ENCODE results near the gene EML1.

The EML1 gene

DNA sequence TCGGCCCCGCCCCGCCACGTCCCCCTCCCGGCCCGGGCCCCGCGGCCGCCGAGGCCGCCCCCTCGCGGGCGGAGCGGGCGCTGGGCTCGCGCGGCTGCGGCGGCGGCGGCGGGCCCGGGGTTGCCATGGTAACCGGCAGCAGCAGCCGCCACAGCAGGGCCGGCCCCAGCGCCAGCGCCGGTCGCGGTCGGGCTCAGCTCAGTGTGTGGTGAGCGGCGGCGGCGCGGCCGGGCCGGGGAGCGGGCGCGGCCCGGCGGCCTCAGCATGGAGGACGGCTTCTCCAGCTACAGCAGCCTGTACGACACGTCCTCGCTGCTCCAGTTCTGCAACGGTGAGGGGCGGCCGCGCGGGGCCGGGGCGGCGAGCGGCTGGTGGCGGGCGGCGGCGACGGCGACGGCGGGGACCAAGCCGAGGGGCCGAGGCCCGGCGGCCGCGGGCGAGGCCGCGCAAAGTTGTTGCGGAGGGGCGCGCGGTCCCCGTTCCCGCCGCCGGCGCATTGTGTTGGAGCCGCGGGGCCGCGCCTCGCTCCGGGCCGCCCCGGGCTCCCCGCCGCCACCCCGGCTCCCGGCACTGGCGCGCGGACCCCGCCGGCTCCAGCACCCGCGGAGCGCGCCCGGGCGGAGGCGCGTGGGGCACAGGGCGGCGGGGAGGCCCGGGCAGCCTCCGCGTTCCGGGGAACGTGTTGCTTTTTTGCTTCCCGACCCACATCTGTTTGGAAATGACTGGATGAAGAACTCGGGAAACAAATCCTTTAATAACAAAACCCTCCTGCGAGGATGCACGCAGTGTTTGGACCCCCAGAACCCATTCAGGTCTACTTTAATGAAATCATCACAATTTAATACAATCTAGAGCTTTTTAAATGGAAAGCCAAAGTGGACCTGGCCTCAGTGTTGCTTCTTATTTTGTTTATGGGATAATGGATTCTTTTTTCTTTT lies at the start of gene EML1:
EML1 (plus strand) TSS at position 201 of the 938 bp plus-strand sequence; CDS start at position 265, 64 bp downstream.
- peak; percentile 50 for DNase-seq (ENCODE audit: low read depth)

GRCh38 chr14:99744199-99744872 lies 48.9 kb upstream of the EML1 start:
- DNase-seq (ENCODE audit: low read depth): no peak

DNA sequence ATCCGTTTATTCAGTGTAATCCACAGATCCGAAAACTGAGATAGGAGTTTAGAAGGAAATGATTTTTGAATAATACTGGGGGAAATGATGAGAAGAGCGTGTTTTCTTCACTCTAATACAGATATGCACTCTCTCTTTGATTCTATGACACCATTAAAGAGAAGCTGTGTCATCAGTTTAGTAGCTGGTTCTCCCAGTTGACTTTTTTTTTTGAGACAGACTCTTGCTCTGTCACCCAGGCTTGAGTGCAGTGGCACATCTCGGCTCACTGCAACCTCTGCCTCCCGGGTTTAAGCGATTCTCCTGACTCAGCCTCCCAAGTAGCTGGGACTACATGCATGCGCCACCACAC lies 48.4 kb upstream of the EML1 start:
- no peak for DNase-seq (ENCODE audit: low read depth)

- no peak for DNase-seq (ENCODE audit: low read depth)
These were observed 47.8 kb upstream of the EML1 start for GRCh38 chr14:99745307-99745951.

DNA sequence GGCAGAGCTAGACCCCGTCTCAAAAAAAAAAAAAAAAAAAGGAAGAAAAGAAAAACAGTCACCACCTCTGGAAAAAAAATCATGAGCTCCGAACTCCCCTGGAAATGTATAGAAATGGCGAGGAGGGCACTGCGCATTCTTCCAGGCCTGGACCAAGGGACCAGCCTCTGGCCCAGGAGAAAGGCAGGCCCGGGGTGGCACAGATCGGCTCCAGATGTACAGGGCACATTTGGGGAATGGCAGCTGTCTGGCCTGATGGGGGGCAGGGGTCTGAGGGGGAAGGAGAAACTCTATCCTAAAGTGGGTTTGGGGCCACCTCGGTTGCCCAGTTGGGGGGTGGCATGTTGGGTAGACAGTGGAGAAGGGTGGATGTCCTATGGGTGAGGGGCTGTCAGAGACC lies 46.0 kb upstream of the EML1 start:
- no peak for DNase-seq (ENCODE audit: low read depth)

DNA sequence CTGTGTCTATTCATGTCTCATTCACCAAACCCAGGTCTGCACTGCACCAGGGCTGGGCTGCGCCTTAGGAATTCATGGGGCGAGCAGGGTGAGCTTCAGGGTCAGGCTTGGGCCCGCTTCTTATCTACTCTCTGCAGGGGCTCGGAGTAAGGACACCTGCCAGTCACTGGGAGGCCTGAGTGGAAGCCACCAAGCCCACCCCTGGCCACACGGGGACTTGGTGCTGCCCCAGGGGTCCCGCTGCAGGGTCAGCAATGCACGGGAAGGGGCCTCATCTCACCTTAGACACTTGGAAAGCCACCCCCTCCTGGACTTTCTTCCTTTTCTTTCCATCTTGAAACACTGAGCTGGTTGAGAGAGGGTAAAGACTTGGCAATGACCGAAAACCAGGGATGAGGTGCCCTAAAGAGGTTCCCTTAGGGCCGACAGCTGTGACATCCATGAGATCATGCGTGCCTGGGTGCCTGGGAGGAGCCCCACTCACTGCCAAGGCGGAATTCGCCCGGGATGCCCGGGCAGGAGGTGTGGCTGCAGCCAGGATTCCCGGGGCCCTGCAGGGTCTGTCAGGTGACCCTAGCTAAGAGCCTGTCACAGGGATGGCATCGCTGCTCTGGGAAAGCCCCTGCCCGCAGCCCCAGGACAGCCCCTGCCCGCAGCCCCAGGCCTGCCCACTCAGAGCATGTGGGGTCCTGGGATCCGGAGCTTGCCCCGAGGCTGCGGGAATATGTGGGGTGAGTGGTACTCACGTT lies 45.5 kb upstream of the EML1 start:
- DNase-seq (ENCODE audit: low read depth): no peak

GRCh38 chr14:99748529-99748928 lies 44.7 kb upstream of the EML1 start:
- DNase-seq (ENCODE audit: low read depth): no peak

GRCh38 chr14:99749142-99749541 lies 44.1 kb upstream of the EML1 start:
- no peak for DNase-seq (ENCODE audit: low read depth)

DNA sequence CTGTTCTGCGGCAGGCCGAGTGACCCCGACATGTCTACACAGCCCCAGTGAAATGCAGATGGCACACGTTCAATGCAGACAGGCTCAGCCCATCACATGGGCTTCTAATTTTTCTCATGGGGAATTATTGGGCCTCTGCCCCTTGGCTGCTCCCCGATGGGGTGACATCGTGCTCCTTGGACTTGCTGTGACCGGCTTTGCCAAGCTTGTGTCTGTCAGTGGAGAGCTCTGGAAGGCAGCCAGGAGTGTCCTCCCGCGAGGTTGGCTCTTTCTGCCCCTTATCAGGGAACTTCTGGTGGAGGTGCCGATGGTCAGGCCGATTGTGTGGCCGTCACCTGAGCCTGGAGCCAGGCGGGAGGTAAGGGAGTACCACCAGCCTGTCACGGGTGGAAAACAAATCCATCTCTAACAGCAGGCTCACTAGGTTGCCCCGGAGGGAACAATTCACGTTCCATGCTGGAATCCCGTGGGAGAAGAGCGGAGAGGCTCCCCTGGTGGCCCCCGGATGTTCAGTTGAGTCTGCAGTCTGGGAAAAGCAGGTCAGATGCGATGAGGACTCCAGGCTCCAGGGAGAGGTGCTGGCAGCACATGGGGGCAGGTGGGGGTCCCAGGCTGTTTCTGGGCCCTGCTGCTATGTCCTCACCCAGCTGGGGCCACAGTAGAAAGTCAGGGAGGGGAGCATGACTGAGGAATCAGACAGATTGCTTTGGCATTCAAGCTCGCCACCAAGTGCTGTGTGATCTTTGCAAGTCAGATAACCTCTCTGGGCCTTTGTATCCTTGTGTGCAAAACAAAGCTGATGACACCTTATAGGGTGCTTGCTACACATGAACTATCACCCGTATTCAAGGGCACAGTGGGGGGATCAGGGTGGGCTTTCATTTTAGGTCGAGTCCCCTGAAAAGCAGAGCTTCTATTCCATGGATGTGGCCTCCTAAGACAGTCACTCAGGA lies 43.2 kb upstream of the EML1 start:
- DNase-seq (ENCODE audit: low read depth): no peak

DNA sequence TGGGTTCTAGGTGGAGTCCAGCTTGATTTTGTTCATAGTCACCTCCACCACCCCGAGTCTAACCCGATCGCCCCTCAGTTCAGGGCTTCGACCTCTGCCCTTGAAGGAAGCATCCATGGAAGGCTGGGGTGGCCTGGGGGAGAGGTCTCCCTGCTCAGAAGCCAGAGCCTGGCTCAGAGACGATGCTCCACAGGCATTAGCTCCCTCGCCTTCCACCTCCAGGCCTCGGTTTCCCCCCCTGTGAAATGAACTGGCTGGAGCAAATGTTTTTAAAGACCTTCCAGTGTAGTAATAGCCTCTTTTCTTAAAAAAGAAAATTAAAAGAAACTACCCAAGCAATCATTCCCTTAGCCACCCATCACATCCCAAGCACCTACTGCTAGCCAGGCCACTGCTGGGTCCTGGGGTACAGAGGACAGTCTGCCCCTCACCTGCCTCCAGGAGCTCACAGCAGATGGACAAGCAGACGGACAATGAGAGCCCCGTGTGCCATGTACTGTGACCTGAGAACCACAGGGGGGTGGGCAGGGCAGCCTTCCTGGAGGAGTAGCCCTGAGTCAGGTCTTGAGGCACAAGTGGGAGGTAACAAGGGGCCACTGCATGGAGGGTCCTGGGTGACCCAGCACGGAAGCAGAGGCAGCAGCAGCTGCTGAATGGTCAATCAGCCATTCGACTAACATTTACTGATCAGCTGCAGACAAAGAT lies 42.3 kb upstream of the EML1 start:
- DNase-seq (ENCODE audit: low read depth): no peak

DNA sequence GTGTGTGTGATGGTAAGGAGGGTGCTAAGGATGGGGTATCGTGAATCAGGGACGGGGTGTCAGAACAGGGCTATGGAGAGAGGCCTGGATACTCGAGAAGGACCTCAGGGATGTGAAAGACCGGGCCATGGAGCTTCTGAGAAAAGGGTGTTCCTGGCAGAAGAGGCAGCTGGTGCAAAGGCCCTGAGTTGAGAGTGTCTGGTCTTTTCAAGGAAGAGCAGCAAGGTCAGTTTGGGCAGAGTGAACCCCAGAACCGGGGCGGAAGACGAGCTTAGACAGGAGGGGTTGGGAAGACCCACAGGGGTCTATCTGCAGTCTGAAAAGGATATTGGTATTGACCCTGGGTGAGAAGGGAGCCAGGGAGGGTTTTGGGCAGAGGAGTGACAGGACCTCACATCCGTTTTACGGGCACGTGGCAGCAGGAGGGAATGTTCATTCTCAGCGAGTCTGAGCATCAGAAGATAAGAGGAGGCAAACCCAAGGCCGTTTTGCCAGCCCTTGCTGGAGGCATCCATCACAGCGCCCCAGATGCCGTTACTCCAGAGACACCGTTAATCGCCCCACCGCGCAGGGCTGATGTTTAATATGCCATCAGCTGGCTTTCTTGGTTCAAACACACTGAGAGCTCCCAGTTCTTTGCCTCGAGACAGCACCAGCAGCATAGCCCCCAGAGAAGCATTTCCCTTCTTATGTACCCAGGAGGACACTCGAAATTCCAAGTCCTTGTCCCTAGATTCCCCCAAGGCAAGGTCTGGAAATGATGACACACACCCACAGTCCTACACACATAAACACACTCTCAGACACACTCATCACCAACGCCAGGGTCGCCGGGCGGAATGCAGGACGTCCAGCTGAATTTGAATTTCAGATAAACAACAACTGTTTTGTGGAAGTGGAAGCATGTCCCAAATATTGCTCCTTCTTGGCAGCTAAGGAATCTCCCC lies 41.4 kb upstream of the EML1 start:
- no peak for DNase-seq (ENCODE audit: low read depth)

DNA sequence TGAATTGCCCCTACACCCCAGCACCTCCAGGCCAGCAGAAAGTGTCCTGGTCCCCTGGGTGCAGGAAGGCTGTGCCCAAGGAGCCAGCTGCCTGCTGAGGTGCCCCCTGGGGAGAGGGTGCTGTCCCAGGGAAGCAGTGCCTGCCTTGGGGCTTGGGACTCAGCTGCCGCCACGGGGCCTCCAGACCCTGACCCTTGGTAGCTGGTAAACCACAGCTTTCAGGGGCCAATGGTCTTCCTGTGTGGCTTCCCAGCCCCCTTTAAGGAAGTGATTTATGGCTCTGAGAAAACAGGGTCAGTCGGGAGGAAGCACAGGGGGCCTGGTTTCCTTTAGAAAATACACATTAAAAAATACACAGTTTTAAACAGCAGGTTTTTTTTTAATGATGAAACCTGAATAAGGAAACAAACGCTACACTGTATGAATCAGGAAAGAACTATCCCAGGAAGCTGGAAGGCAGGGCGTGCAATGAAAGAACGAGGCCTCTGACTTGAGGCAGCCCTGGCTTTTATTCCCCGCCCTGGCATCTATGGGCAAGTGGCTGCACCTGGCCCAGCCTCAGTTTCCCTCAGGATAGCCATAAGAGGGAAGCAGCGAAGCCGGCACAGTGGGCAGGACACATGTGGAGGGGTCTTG lies 40.6 kb upstream of the EML1 start:
- DNase-seq (ENCODE audit: low read depth): no peak

DNA sequence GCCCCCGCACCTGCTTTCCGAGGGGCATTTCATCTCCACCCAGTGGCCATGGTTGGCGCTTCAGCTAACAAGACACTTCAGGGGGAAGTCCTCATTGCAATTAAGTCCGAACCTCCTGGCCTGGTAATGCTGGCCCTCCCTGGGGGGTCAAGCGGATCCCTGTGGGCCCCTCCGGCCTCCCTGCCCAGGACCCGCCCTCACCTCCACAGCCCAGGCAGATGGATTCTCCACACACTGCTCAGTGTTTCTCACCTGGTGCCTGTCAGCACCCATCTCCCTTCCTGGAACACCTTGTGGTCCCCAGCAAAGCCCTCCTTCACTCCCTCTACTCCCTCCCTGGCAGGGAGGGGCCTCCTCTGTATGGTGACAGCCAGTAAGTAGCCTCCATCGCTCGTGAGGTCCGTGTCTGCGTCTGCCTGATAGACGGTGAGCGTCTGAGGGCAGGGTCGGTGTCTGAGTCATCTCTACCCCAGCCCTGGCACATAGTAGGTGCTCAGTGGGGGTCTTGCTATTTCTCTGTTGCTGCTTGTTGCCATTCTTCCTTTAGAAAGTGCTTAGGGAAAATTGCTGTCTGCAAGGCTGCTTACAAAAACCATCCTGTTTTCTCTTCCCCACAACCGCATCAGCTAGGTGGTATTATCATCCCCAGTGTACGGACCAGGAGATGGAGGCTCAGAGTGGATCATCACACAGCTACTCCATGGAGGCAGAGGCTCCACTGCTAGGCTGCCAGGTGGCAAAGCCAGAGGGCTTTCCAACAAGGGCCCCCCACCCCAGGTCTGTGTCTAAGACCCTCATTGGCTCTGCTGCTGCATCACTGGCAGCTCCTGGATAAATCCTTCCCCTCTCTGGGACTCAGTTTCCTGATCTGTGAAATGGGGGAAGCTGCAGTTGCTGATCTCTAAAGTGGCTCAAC lies 39.7 kb upstream of the EML1 start:
- DNase-seq (ENCODE audit: low read depth): no peak

DNA sequence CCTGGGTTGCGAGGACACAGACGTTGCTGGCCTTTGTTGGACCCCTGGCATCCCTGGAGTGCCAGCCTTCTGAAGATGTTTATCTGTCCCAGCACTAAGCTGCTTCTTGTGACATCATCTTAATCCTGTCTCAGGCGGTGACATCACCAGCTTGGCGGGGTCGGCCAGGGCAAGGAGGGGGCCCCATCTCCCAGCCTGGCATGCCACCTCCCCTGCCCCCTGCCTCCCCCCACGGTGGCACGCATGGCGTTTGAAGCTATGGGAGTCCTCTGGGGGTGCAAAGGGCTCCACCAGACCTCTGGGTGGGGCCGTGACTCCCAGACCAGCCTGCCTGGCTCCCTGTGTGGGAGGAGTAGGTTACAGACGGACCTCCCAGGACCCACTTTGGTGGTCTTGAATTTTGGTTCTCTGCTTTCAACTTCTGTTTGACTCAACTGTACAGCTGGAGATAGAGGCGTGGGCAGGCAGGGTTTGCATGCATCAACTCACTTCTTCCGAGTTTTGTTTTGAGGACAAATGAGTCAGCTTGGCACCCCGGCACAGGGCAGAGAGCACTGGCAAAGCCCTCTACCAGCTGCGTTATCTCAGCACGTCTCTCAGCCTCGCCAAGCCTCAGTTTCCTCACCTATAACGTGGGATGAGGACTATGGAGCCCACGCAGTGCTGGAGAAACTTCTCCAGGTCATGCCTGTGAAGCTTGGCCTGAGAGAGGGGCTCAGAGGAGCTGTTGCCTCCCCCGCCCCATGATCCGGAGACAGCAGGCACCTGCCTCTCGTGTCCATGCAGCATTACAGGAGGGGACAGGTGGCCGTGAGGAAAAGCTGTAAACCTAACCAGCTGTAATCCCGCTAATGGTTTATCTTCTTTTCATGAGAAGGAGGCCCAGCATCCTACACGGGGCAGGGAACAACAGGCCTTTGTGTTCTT lies 38.8 kb upstream of the EML1 start:
- DNase-seq (ENCODE audit: low read depth): no peak

DNA sequence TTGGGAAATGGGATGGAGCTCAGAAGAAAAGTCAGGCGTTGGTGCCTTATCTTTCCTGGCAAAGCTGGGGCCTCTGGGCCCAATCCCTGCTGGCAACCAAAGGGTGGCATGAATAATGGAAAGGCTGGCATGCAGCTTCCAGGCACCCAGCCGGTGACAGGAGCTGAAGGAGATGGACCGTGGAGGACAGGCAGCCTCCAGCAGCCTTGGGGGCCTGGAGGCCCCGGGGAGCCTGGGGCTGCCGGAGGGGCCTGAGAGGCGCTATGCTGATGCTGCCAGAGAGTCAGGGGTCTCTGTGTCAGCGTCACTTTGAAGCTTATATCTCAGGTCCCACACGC lies 38.2 kb upstream of the EML1 start:
- no peak for DNase-seq (ENCODE audit: low read depth)
